Measurements from ENCODE around the gene ELP4. TPM values are rescaled to one million over a fixed set of nuclear protein-coding genes. Genes with fewer than 3 reads are reported as not detected.

The ELP4 gene
- polyA plus RNA-seq, 1 donor: 26.4 TPM

DNA sequence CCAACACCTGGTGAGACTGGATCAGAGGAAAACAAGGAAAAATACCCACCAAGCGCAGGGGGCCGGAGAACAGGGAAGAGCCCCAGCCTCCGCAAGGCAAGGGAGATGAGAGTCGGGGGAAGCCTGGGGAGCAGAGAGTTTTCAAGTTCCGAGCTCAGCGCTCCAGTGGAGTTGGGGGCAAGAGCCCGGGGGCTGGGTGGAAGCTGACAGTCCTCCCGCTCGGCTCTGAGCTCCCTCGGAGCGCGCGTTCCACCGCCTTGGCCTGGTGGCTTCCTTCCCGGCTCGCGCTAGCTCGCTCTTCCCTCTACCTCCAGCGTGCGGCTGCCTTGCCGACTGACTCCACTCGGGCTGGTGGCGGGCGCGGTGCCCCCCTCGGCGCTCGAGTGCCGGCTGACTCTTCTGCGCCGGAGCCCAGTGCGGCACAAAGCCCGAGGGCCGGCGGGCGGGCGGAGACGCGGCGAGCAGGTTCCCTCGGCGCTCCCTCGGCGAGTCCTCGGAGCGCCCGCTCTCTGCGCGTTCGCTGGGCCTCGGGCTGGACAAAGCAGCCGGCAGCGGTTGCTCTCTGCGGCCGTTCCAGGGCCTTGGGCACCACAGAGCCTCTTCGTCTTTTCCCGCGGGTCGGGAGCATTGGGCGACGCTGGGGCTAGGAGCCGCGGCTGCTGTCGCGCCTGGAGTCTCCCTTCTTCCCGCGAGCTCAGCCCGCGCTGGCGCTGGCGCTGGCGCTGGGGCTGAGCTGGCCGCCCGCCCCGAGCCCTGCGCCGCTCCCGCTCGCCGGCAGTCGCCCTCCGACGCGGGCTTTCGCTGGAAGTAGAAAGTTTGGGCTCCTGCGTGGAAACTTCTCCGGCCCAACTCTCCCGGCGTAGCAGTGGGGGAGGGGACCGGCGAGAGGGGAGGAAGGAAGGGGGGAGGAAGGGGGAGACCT is 300.6 kb downstream of the ELP4 start:
- no peak for DNase-seq

DNA sequence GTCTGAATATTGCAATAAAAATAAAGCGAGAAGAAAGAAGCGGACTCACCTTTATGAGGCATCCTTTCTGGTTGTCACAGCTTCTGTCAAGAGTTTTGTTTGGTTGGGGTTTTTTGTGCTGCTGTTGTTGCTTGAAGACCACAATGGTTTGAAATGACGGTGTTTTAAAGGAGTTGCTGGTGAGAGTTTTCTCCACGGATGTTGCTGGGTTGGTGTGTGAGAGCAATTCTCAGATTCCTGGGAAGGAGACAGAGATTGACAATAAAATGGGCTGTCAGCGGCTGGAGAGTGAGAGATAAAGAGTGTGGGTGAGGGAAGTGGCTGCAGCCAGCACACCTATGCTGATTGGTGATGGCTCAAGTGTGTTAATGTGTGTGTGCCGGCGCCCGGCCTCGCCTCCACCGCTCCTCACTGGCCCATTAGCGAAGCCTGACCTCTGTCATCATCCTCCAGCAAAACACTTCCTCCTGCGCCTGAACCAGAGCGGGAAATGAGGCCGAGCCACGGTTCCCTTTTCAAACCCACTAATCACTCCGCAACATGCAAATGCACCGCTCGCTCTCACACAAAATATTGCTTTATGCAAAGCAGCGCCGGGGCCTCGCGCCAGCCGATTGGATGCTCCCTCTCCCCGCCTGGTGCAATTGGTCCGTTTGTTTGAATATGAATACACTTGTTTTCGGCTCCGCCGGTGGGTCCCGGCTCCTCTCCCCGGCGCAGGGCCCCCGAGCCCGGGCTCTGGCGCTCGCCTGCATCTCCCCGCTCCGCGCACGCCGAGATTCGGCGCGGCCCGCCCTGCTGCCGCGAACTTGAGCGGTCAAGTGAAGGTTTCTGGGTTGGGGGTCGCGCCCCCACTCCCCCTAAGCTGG is 301.4 kb downstream of the ELP4 start, which contains the start of gene PAX6:
Gene PAX6, minus strand, starts transcription at position 544 of the 869 bp plus-strand sequence. CDS start 4,911 bp downstream, outside the sequence.
- DNase-seq: no peak

DNA sequence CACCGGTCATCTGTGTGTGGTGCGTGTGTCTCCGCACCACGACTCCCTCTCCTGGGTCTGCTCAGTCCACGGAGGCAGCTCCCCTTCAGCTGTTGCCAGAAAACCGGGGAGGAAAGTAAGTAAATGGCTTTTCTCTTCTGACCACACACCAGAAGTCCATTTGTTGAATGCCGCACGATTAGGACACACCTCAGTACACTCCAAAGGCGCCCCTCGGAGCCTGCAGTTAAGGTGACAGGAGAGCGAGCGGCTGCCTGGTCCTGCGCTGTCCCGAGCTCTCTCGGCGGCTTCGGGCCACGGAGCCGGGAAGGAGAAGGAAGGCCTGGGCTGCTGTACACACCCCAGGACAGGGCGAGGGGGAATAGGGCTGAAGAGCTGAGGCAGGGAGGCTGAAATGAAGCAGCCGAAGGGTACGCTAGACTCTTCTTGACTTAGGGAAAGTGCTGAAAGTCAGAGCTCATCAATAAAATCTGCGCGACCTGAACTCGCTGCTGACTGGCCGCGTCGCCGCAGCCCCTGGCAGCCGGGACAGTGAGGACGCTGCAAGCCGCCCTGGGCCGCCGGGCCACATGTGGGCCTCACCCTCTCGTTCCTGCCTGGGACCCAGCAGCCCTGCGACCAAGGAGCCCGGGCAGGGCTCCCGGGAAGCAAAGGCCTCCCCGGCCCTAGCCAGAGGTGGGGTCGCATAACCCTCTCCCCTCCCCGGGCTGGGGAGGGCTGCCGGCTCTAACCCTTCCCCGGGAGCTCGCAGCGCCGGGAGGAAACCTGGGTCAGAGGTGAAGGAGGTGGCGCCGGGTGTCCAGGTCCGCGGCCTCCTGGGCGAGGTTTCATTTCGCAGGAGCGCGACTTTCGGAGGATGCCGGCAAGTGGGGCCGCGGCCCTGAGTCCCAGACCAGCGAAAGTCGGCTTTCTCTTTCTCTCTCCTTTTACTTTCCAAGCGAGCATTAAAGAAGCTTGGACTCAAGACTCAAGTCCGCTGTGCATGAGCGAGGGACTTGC is 303.1 kb downstream of the ELP4 start:
- DNase-seq: no peak

DNA sequence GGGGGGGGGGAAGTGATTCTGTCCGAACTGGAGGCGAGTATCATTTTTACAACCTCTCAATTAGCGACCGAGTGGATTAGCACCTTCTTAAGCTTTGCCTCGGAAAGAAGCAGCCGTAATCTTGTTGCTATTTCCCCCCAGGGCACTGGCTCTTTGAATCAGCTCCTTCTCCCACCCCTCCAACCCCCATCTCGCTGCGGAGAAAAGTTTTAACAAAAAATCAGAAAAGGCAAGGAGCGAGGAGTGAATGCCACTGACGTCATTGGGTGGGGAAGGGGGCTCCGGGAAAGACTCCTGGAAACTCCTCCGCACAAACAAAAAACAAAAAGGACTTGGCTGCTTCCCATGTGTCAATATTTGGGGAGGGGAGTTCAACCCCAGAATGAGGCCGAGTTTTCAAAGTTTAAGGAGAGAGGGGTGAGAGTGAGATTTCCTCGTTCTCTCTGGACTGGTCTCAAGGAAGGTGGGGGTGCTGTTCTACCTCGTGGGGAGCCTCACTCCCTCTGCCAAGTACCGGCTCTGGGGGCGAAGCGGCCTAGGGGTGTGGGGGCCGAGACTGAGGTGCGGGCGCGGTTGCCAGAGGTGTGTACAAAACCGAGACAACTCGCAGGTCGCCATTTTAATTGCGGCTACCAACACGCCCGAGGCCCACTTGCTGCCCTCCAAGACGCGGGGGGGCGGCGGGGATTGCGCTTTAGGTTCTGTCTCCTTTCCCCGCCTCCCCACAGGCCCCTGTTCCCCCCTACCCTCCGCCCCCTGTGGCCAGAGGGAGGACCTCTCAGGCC is 304.0 kb downstream of the ELP4 start:
- DNase-seq: no peak

DNA sequence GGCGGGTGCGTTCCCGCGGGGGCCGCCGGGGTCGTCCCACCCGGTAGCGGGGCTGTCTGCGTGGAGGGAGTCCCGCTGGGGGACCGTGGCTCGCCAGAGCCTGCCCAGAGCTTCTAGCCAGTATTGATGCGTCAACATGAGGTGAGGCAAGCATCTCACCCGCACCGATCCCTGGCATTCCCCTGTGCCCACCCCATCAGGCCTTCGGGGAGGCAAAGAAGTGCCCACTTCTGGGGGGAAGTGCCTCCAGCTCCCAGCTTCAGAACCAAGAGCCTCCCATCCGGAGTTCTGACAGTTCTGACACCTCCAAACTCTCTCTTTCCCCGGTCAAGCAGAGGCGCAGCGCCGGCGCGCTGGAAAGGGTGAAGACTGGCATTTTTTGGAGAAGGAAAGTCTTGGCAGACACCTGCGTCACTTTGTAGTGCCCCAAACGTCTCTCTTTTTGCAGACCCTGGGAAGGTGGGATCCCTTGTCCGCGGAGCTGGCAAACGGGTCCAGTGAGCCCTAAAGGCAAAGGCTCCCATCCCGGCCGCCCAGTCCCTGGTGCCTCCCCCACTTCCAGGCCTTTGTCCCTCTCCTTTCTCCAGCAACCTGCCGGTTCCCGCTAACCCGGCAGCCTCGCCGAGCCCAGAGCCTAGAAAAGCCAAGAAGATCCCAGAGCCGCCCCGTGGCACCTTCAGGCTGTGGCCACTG is 304.8 kb downstream of the ELP4 start:
- DNase-seq: no peak

DNA sequence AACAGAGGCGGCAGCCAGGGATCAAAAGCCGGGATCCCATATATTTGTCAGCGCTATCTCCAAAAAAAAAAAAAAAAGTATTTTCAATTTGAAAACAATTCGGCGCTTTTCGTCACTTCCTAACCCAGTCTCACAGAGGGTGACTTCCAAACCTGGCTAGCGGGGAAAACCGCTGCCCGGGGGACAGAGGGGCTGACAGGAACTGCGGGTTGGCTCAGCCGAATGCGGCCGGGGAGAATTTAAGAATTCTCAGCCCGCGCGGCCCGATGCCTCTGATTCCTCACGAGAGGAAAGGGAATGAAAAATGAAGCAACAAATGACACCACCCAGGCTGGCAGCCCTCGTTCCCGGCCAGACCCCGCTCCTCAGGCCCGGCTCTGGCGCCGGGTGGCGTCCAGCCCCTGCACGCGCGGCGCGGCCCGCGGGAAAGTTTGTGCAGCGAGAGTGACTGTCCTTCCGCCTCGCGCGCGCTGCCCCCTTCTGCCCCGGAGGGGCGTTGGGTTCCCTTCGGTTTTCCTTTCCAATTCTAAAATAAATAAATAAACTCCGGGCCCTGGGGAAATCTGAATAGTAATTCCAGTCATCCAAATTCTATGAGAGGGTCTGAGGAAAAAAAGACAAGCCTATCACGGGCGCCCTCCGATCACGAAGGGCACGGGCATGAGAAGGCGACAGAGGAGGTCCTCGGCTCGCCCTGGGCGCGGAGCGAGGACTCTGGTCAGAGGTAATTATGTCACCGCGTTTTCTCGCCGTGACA is 306.3 kb downstream of the ELP4 start:
- DNase-seq: no peak

DNA sequence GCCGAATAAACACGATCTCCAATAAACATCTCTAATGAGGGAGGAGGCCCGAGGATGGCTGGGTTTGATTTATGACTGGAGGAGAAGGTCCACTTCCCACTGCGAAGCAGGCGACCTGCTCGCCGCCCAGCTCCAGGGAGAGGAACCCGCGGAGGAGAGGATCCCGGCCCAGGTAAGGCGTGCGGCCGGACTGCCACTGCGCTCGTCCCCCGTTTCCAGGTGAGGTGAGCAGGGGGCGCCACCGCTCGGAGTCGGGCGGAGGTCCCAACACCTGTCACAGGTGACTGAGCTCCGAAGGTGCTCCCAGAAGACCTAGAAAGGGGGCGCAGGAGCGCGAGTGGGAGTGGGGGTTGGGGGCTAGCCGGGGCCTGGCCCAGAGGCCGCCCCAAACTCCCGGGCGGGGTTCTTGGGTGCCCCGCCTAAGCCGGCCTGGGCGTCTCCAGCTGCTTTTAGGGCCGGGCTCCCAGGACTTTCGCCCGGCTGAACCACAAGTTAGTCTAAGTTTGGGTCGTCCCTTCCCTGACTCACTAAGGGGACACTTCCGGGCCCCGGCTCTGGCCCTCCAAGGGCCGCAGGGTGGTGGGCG is 307.0 kb downstream of the ELP4 start:
- no peak for DNase-seq

DNA sequence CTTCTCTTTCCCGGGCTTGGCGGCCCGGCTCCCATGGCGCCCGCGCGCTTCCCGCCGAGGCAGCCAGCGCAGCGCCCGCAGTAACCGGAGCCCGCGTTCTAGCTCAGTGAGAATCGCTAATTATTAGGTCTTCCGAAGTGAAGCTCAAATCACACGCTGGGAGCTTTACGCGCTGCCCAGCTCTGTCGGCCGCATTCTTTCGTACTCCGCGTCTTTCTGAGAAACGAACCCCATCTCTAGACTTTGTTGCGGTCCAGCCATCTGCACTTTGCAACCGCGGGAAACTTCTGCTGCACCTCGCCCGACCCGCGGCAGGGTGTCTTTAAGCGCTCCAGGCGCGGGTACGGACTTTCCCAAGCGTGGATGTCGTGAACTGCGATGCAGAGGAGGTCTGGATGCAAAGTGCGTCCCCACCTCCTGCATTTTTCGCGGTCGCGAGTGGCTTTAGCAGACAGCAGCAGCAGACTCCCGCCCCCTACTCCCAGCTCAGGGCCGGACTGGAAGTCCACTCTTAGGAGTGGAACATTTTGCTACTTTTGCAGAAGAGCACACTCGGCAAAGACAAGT is 307.6 kb downstream of the ELP4 start:
- no peak for DNase-seq

DNA sequence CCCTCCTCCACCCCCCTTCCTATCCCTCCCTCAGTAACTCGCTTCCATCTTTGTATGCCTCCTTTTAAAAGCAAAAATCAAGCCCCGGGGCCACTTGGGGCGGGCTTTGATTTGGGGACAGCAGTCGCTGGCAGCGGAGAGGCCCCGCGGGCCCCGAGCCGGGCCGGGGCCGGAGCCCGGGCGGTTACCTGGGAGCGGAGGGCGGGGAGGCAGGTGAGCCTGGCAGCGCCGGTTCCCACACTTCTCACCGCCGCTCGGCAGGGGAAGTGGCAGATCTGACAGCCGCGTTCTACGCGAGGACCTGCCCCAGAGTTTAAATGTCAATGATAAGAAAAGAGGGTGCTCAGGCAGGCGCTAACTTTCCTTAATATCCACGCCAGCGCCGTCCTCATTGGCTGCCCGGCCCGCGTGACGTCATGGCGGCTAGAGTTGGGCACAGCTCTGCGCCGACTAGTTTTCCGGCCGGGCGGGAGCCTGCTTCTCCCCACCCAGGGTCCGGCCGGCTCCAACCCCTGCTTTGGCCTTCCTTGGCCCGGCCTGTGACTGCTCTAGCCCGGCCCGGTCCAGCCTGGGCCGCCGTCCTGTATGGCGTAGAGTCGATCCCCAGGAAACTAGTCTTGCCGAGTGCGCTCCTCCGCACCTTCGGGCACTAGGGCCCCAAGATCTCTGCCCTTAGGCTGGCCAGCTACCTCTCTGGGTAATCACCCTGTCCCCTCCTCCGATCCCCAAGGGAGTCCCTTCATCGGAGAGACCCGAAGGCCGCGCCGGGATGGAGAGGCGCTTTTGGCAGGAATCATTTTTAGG is 308.3 kb downstream of the ELP4 start:
- no peak for DNase-seq

DNA sequence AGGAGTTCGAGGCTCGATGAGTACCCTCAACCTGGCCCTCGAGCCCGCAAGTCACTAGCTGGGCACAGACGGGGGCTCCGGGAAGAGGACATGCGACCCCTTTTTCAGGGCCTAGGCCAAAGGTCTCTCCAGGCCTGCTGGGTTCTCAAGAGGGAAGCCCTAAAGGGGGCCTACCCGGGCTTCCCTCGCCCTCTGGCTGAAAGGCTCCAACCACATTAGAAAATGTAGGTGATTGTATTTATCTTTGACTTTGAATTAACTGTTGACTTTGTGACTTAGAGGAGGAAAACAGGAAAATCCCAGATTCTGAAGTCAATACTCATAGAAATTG is 308.8 kb downstream of the ELP4 start:
- no peak for DNase-seq

DNA sequence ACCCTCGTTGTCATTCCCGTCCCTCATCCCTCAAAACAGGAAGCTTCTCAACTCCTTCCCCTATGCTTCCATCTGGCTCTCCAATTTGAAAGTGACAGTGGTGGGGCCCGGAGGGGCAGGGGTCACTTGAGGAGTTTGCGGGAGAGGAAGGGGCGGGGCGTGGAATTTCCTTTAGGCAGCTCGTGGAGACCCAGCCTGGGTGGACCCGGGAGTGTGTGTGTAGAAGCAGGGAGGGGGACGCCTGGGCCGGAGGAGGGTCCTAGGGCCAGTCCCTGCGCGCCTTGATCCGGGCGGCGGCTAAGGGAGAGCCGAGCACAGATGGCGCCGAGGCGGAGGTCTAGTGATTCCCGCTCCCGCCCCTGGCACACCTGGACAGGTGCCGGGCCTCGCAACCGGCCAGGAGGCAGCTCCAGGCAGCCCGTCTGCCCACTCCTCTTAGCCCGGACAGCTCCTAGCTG is 309.3 kb downstream of the ELP4 start:
- DNase-seq: no peak

DNA sequence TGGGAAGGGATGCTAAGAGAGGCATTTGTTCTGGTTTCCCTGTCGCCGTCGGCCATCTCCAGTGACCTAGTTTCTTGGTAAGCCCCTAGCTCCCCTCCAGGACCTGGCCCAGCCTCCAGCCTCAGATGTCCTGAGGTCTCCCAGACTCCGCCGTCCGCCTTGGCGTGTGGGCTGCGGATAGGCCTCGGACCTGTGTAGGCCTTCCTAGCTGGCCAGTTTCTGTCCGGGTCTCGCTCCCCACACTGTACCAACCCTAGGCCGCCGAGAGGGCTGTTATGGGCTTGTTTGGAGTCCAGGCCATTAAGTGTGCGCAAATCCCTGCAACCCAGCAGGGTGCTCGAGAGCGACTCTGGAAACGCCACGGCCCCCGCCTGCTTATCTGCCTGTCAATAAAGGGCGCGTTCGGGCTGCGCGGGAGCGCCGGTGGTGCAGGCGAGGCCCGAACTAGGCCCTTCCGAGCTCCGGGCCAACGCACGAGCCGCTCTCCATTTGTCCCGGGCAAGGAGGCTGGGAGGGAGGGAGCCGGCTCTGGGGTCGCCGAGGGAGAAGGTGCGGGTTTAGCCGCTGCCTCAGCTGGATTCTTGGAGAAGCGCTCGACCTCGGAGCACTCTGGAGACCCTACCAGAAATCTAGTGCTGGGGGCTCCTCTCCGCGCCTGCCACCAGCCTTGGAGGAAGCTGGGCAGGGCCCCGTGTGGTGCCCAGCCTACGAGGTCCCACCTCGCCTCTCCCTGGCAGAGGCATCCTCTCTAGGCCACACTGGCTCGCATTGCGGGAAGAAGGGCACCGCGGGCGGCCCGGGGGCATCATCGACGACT is 310.3 kb downstream of the ELP4 start:
- no peak for DNase-seq

DNA sequence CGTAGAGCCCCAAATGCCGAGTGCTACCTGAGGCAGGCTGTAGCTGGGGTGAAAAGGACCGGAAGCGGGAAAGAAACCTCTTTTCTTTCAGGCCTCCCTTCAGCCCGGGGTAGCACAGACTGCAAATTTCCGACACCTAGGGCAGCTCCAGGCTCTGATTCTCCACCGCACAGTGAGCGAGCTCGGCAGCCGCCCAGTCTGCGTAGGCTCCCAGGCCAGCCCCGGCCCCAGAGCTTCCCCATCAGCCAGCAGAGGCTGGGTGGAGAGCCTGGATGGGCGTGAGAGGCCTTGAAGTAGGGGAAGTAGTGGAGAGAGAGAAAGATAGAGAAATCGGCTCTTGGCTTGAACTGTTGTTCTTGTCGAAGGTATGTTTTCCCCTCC is 310.9 kb downstream of the ELP4 start:
- DNase-seq: no peak

DNA sequence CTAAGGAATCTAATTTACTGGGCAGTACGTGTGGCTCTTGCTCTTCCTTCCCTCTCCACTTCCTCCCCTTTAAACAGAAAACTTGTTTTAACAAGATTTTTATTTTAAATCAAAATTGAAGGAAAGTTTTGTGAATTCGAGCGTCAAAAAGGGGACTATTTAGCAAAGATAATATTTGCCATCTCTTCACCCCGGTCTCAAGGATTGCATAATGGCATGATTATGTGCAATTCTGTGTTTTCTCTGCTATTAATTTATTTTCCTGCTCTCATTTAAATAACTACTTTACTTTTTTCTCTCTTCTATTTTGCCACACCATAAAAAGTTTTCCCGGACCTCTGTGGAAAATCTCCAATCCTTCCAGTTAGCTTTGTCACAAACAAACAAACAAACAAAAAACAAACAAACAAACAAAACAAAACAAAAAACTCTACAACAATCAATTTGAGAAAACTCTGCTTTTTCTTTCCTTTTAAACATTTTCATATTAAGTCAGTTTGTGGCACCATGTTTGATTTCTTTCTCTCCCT is 311.7 kb downstream of the ELP4 start:
- no peak for DNase-seq

DNA sequence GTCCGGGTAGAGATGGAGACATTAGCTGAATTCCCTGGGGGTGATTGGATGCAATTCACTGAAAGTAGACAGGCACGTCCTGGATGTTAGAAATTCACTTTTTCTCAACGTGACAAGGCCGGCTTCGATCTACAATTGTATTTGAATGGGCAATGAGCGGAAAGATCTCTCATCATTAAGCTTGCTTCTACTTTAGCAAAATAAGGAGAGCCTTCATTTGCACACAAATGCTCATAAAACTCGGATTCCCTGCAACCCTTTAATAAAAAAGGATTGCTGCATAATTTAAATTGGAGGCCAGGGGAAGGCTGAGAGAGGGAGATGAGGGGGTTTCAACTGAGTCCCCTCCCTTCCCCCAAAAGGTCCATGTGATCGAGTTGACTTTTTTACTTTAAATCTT is 312.2 kb downstream of the ELP4 start:
- DNase-seq: no peak

DNA sequence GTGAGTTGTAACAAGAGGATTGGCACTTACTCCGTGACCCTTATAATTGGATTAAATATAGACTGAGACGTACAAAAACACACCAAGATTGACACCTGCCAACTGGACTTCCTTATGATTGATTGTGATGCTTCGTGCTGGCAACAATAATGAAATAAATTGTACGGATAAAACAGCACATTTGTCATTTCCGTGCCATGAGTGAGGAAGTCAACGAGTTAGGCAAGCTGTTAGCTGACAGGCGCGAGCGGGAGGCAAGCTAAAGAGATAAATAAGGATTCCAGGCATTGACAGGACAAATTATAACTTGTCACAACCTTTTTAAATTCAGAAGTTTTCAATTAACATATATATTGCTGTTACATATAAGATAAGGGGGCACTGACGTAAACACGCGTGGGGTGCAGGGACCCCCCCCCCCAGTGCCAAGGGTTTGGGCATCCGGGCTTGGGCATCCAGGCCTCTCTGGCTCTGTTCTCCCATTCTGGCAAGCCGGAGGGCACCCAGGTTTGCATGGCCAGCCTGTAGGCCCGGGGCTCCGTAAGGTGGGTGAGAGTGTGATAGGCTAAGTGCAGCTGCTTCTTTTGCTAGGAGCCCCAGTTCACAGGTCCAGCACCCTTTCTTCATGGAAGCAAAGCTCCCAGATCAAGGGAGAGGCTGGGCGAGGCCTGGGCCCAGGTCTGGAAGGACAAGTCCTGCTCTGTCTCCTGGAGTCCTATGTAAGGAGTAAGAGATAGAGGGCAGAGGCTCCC is 312.8 kb downstream of the ELP4 start:
- DNase-seq: no peak

All from left kidney (tissue), 2 donors.